ENCODE results near the gene AJAP1.

DNA sequence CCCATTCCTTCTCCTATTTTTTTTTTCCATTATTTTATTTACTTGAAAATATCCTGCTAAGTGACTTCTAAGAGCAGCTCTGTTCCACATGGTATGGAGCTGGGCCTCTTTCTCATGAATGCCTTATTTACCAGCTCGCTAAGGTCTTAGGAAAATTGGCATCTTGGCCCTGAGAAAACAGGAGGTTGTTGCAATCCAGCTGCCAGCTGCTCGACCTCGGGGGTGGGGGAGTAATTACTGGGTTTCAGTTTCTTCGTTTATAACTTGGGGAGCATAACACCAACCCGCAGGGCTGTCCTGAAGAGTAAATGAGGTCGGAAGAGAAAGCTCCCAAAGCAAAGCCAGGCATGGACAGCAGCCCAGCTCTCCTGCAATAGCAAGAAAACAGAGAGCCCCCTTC, 176.3 kb downstream of the AJAP1 start:
- TF ChIP-seq CTCF (IDR thresholded peaks at IDR 0.05; ENCODE audit: insufficient read depth, low read length) (no peak), POLR2AphosphoS5 (IDR thresholded peaks at IDR 0.05; ENCODE audit: low read depth) (no peak)
